Muscle layer of colon (tissue), 2 donors: ENCODE data around the gene KCNJ18.
"Not testable (repeated sequence)": the region's sequence is repeated elsewhere in the genome, so short reads cannot be mapped to it uniquely, and the experiment has no call there.

Source experiments
- H3K27ac ChIP-seq: one replicate; pipeline ENCODE4 v1.7.0; 2013; ENCODE audit warnings: low read depth, mild to moderate bottlenecking, low read length, moderate library complexity
- H3K27me3 ChIP-seq, 2 donors: one replicate each; pipeline ENCODE4 v1.7.0; 2013; ENCODE audit warnings: low read length in 2 of 2, mild to moderate bottlenecking in 2 of 2; ENCODE audit not compliant: insufficient read depth in 2 of 2, control insufficient read depth in 1 of 2
- H3K36me3 ChIP-seq: one replicate; pipeline ENCODE4 v1.7.0; 2013; ENCODE audit warnings: mild to moderate bottlenecking, low read length; ENCODE audit not compliant: insufficient read depth
- H3K4me1 ChIP-seq: one replicate; pipeline ENCODE4 v1.7.0; 2013; ENCODE audit warnings: mild to moderate bottlenecking, low read length; ENCODE audit not compliant: insufficient read depth
- H3K4me3 ChIP-seq, 2 donors: one replicate each; pipeline ENCODE4 v1.7.0; 2013; ENCODE audit warnings: low read length in 2 of 2, low read depth in 1 of 2, mild to moderate bottlenecking in 1 of 2, moderate library complexity in 1 of 2
- H3K9ac ChIP-seq: one replicate; pipeline ENCODE4 v1.7.0; 2013; ENCODE audit warnings: low read length
- H3K9me3 ChIP-seq: one replicate; pipeline ENCODE4 v1.7.0; 2013; ENCODE audit warnings: mild to moderate bottlenecking, low read length
- donor health status: abdominal sarcoma.
- donor health status: Adenocarcinoma of cecum.

KCNJ18 gene

GRCh38 chr17:21691481-21691880 lies 842 bp upstream of the KCNJ18 start:
- not testable (repeated sequence) for H3K9ac ChIP-seq, H3K27ac ChIP-seq, H3K27me3 ChIP-seq, H3K36me3 ChIP-seq, H3K4me3 ChIP-seq, H3K4me1 ChIP-seq, H3K9me3 ChIP-seq

GRCh38 chr17:21692704-21693065 lies 362 bp downstream of the KCNJ18 start:
- H3K4me1 ChIP-seq, H3K4me3 ChIP-seq, H3K27ac ChIP-seq, H3K9me3 ChIP-seq, H3K36me3 ChIP-seq, H3K9ac ChIP-seq, H3K27me3 ChIP-seq: not testable (repeated sequence)

GRCh38 chr17:21693391-21693796 lies 1.1 kb downstream of the KCNJ18 start:
- not testable (repeated sequence) for H3K36me3 ChIP-seq, H3K4me1 ChIP-seq, H3K27ac ChIP-seq, H3K9me3 ChIP-seq, H3K4me3 ChIP-seq, H3K27me3 ChIP-seq, H3K9ac ChIP-seq

- H3K27ac ChIP-seq, H3K9me3 ChIP-seq, H3K9ac ChIP-seq, H3K4me1 ChIP-seq, H3K36me3 ChIP-seq, H3K27me3 ChIP-seq, H3K4me3 ChIP-seq: not testable (repeated sequence)
Measured at GRCh38 chr17:21693937-21694336, 1.6 kb downstream of the KCNJ18 start.

GRCh38 chr17:21696227-21696626 lies 3.9 kb downstream of the KCNJ18 start:
- H3K9me3 ChIP-seq, H3K27ac ChIP-seq, H3K36me3 ChIP-seq, H3K4me3 ChIP-seq, H3K9ac ChIP-seq, H3K27me3 ChIP-seq, H3K4me1 ChIP-seq: not testable (repeated sequence)

- H3K4me1 ChIP-seq, H3K36me3 ChIP-seq, H3K4me3 ChIP-seq, H3K27ac ChIP-seq, H3K9ac ChIP-seq, H3K9me3 ChIP-seq, H3K27me3 ChIP-seq: not testable (repeated sequence)
Measured at GRCh38 chr17:21696842-21697507, 4.7 kb downstream of the KCNJ18 start.

GRCh38 chr17:21697508-21697860 lies 5.2 kb downstream of the KCNJ18 start:
- not testable (repeated sequence) for H3K4me1 ChIP-seq, H3K36me3 ChIP-seq, H3K4me3 ChIP-seq, H3K27ac ChIP-seq, H3K9me3 ChIP-seq, H3K9ac ChIP-seq, H3K27me3 ChIP-seq

- not testable (repeated sequence) for H3K36me3 ChIP-seq, H3K27me3 ChIP-seq, H3K27ac ChIP-seq, H3K4me1 ChIP-seq, H3K9me3 ChIP-seq, H3K9ac ChIP-seq, H3K4me3 ChIP-seq
Measured at GRCh38 chr17:21698437-21699075, 6.2 kb downstream of the KCNJ18 start.

GRCh38 chr17:21699124-21699523 lies 6.8 kb downstream of the KCNJ18 start:
- not testable (repeated sequence) for H3K9ac ChIP-seq, H3K9me3 ChIP-seq

GRCh38 chr17:21699573-21700236 lies 7.4 kb downstream of the KCNJ18 start:
- not testable (repeated sequence) for H3K9me3 ChIP-seq, H3K4me1 ChIP-seq, H3K27ac ChIP-seq, H3K9ac ChIP-seq, H3K27me3 ChIP-seq, H3K4me3 ChIP-seq, H3K36me3 ChIP-seq

More at GRCh38 chr17:21699124-21699523, 6.8 kb downstream of the KCNJ18 start:
- H3K36me3 ChIP-seq, H3K27me3 ChIP-seq, H3K4me3 ChIP-seq, H3K4me1 ChIP-seq, H3K27ac ChIP-seq: not testable (repeated sequence)

- H3K36me3 ChIP-seq, H3K27me3 ChIP-seq, H3K9me3 ChIP-seq, H3K4me3 ChIP-seq, H3K9ac ChIP-seq, H3K4me1 ChIP-seq, H3K27ac ChIP-seq: not testable (repeated sequence)
Measured at GRCh38 chr17:21701090-21701489, 8.8 kb downstream of the KCNJ18 start.

- not testable (repeated sequence) for H3K4me1 ChIP-seq, H3K27me3 ChIP-seq, H3K4me3 ChIP-seq, H3K27ac ChIP-seq, H3K36me3 ChIP-seq, H3K9me3 ChIP-seq, H3K9ac ChIP-seq
Measured at GRCh38 chr17:21702029-21702428, 9.7 kb downstream of the KCNJ18 start.
